ENCODE results near the gene OLFM2. TPM values are rescaled to one million over a fixed set of nuclear protein-coding genes. Genes with fewer than 3 reads are reported as not detected.

Gene OLFM2
- total RNA-seq, 1 experiment from 2014 or later = 19.9 TPM

GRCh38 chr19:9956956-9957355, 20.6 kb upstream of the OLFM2 start:
- Histone ChIP-seq H3K4me3 (replicated peaks in 1 of 2; ENCODE audit: low read depth in 1 of 2, low read length in 2 of 2) (no peak overlapping the region), H3K9me3 (ENCODE audit: control insufficient read depth in 1 of 2, insufficient read depth in 1 of 2, low read depth in 1 of 2, low read length in 2 of 2) (no peaks in the 10 kb centered on the region), H3K9me2 (ENCODE audit: insufficient read depth) (no peaks in the 10 kb centered on the region), H4K20me1 (ENCODE audit: insufficient read depth) (no peaks in the 10 kb centered on the region), H3K9ac (ENCODE audit: low read length) (no peak overlapping the region), H2AFZ (ENCODE audit: low read depth, low read length, poor library complexity, severe bottlenecking) (no peak overlapping the region), H3K27ac (ENCODE audit: low read depth, low read length) (no peak overlapping the region), H3K27me3 (ENCODE audit: insufficient read depth, low read length) (no peaks in the 10 kb centered on the region), H3K36me3 (ENCODE audit: control insufficient read depth in 1 of 2, insufficient read depth in 2 of 2, low read length in 2 of 2) (no peaks in the 10 kb centered on the region), H3K4me2 (ENCODE audit: low read length) (no peak overlapping the region), H3K79me2 (ENCODE audit: insufficient read depth, low read length) (no peaks in the 10 kb centered on the region), H3K4me1 (ENCODE audit: control insufficient read depth in 1 of 2, insufficient read depth in 2 of 2, low read length in 2 of 2) (no peaks in the 10 kb centered on the region)
- no TSS peak for BruUV-seq (replicated peaks)
- CTCF ChIA-PET = no interaction called here
- RAD21 ChIA-PET (ENCODE audit: low non-redundant PET in 1 of 2, low total read pairs in 2 of 2, uncharacterized antibody in 2 of 2, unreplicated experiment in 2 of 2) = no interaction called here
- ATAC-seq (no peak), DNase-seq (ENCODE audit: low read depth, low spot score) (no peak)
- intact Hi-C loops (cut with micrococcal nuclease) = no loop called here
- POLR2A ChIA-PET = interaction anchor here (0.6 kb wide), 1 partner anchor 9 kb away, joined by 3 read pairs; no protein-coding TSS in a partner anchor
- TF ChIP-seq CEBPB (IDR thresholded peaks at IDR 0.05; ENCODE audit: low read depth) (no peak), RAD21 (IDR thresholded peaks at IDR 0.05; ENCODE audit: low read depth) (no peak), EZH2phosphoT487 (IDR thresholded peaks at IDR 0.05; ENCODE audit: borderline replicate concordance) (no peak), EZH2 (IDR thresholded peaks at IDR 0.05) (no peak), POLR2AphosphoS5 (IDR thresholded peaks at IDR 0.05; ENCODE audit: low read depth, low read length) (no peak), TCF7L2 (IDR thresholded peaks at IDR 0.05; ENCODE audit: borderline replicate concordance, extremely low read depth, insufficient read depth, insufficient read length) (no peak), JUND (IDR thresholded peaks at IDR 0.05) (no peak), CBX3 (IDR thresholded peaks at IDR 0.05; ENCODE audit: low read depth) (no peak)

- Histone ChIP-seq H3K9me2 (ENCODE audit: insufficient read depth) (no peaks in the 10 kb centered on the region), H3K79me2 (ENCODE audit: insufficient read depth, low read length) (no peaks in the 10 kb centered on the region), H3K27ac (ENCODE audit: low read depth, low read length) (no peak overlapping the region), H3K4me2 (ENCODE audit: low read length) (no peak overlapping the region), H3K36me3 (ENCODE audit: control insufficient read depth in 1 of 2, insufficient read depth in 2 of 2, low read length in 2 of 2) (no peaks in the 10 kb centered on the region), H3K9me3 (ENCODE audit: control insufficient read depth in 1 of 2, insufficient read depth in 1 of 2, low read depth in 1 of 2, low read length in 2 of 2) (no peaks in the 10 kb centered on the region), H3K9ac (ENCODE audit: low read length) (no peak overlapping the region), H3K4me3 (replicated peaks in 1 of 2; ENCODE audit: low read depth in 1 of 2, low read length in 2 of 2) (no peak overlapping the region), H3K27me3 (ENCODE audit: insufficient read depth, low read length) (no peaks in the 10 kb centered on the region), H2AFZ (ENCODE audit: low read depth, low read length, poor library complexity, severe bottlenecking) (no peak overlapping the region), H4K20me1 (ENCODE audit: insufficient read depth) (no peaks in the 10 kb centered on the region), H3K4me1 (ENCODE audit: control insufficient read depth in 1 of 2, insufficient read depth in 2 of 2, low read length in 2 of 2) (no peaks in the 10 kb centered on the region)
- intact Hi-C loops (cut with micrococcal nuclease) = no loop called here
- BruUV-seq (replicated peaks) = no TSS peak
- ATAC-seq (no peak), DNase-seq (ENCODE audit: low read depth, low spot score) (no peak)
- POLR2A ChIA-PET = interaction anchor here (0.6 kb wide), 1 partner anchor 48 kb away, joined by 3 read pairs; no protein-coding TSS in a partner anchor
- CTCF ChIA-PET = interaction anchor here (1.1 kb wide), 1 partner anchor 46 kb away, joined by 3 read pairs; no protein-coding TSS in a partner anchor
- RAD21 ChIA-PET (ENCODE audit: low non-redundant PET in 1 of 2, low total read pairs in 2 of 2, uncharacterized antibody in 2 of 2, unreplicated experiment in 2 of 2) = no interaction called here
- TF ChIP-seq REST (IDR thresholded peaks at IDR 0.05; ENCODE audit: low read depth) (no peak), CEBPB (IDR thresholded peaks at IDR 0.05; ENCODE audit: low read depth) (no peak), TCF7L2 (IDR thresholded peaks at IDR 0.05; ENCODE audit: borderline replicate concordance, extremely low read depth, insufficient read depth, insufficient read length) (no peak), YY1 (IDR thresholded peaks at IDR 0.05; ENCODE audit: extremely low read depth, insufficient replicate concordance, low read depth, low read length) (no peak), CTCF (IDR thresholded peaks at IDR 0.05 in 2 of 3, conservative IDR thresholded peaks at IDR 0.05 in 1 of 3; ENCODE audit: borderline replicate concordance in 1 of 3, insufficient read depth in 1 of 3, low read depth in 2 of 3, low read length in 2 of 3) (no peak), ELF1 (IDR thresholded peaks at IDR 0.05; ENCODE audit: borderline replicate concordance, low read depth) (no peak), POLR2AphosphoS5 (IDR thresholded peaks at IDR 0.05; ENCODE audit: low read depth, low read length) (no peak), EZH2phosphoT487 (IDR thresholded peaks at IDR 0.05; ENCODE audit: borderline replicate concordance) (no peak), MAX (IDR thresholded peaks at IDR 0.05) (no peak), JUND (IDR thresholded peaks at IDR 0.05) (no peak)
These were observed 17.7 kb upstream of the OLFM2 start for GRCh38 chr19:9953802-9954542.
